GM12878 (cell line): ENCODE measurements around the gene ENAH. TPM values are rescaled to one million over a fixed set of nuclear protein-coding genes. Genes with fewer than 3 reads are reported as not detected.

Experiments
- ATAC-seq: fragments of 200-7000 bp; cut with Tn5 transposase; 3 replicates; pipeline ENCODE4 v1.9.1; 2020; ENCODE audit warnings: mild to moderate bottlenecking, moderate library complexity
- BruUV-seq: library from RNA; stranded (reverse); fragments of 400-500 nt; replicated peaks from 2 replicates; lab custom pipeline; 2021; lab: Mats Ljungman, UMichigan
- CTCF ChIA-PET: fragments of 300-600 bp; sonication (Branson Sonifier 250); formaldehyde crosslinking; extraction: SDS; loops from one replicate; lab custom pipeline; 2021; ENCODE audit warnings: inconsistent platforms; lab: Yijun Ruan, JAX
- POLR2A ChIA-PET: fragments of 350-600 bp; formaldehyde crosslinking; extraction: SDS; loops from one replicate; lab custom pipeline; 2021; ENCODE audit warnings: inconsistent platforms; lab: Charles Lee
- RAD21 ChIA-PET: fragments of 300-600 bp; sonication (Branson Sonifier 250); formaldehyde crosslinking; loops from one replicate; lab custom pipeline; 2023; ENCODE audit warnings: antibody characterized with exemption; ENCODE audit not compliant: unreplicated experiment; lab: Charles Lee
- SMC1A ChIA-PET: fragments of 300-600 bp; sonication (Branson Sonifier 250); formaldehyde crosslinking; loops from one replicate; lab custom pipeline; 2023; ENCODE audit not compliant: unreplicated experiment, uncharacterized antibody; lab: Charles Lee
- DNase-seq: peaks from one replicate; pipeline ENCODE4 v3.0.0-alpha.2; 2011; ENCODE audit warnings: low read depth, low spot score
- FAIRE-seq: peaks from 3 replicates; lab custom pipeline; 2011; peaks lifted over from hg19 to GRCh38; lab: Jason Lieb, UNC
- H2AFZ ChIP-seq: 2 replicates; pipeline ENCODE4 v1.6.0; 2011; ENCODE audit warnings: low read depth, low read length, control low read depth; ENCODE audit not compliant: control insufficient read depth
- H3K27ac ChIP-seq: 2 replicates; pipeline ENCODE4 v1.5.1; 2011; ENCODE audit warnings: control low read depth; ENCODE audit not compliant: control insufficient read depth, insufficient read depth
- H3K27me3 ChIP-seq, 2 experiments: replicated peaks in 1 of 2; 2 replicates each; pipeline versions ENCODE4 v1.6.0 to v1.6.1; 2011; ENCODE audit warnings: low read length in 1 of 2; ENCODE audit not compliant: control insufficient read depth in 2 of 2, insufficient read depth in 2 of 2
- H3K36me3 ChIP-seq, 2 experiments: 2 replicates each; pipeline ENCODE4 v1.5.1; 2011; ENCODE audit warnings: low read length in 1 of 2; ENCODE audit not compliant: control insufficient read depth in 2 of 2, insufficient read depth in 2 of 2
- H3K4me1 ChIP-seq: 2 replicates; pipeline ENCODE4 v1.6.1; 2011; ENCODE audit warnings: mild to moderate bottlenecking, low read length, moderate library complexity, mixed read lengths; ENCODE audit not compliant: control insufficient read depth, insufficient read depth
- H3K4me2 ChIP-seq: 2 replicates; pipeline ENCODE4 v1.6.0; 2011; ENCODE audit warnings: control low read depth; ENCODE audit not compliant: control insufficient read depth, insufficient read depth
- H3K4me3 ChIP-seq: fragments of 200-600 bp; sonication (generic); 2 replicates; pipeline ENCODE4 v1.5.1; 2016
- H3K79me2 ChIP-seq: 2 replicates; pipeline ENCODE4 v1.6.0; 2011; ENCODE audit warnings: low read length; ENCODE audit not compliant: control insufficient read depth, insufficient read depth
- H3K9ac ChIP-seq: 2 replicates; pipeline ENCODE4 v1.8.0; 2011; ENCODE audit warnings: low read length, control low read depth, mixed read lengths; ENCODE audit not compliant: control insufficient read depth, insufficient read depth
- H3K9me3 ChIP-seq: replicated peaks from 3 replicates; pipeline ENCODE4 v1.5.1; 2011; ENCODE audit warnings: mild to moderate bottlenecking, low read length; ENCODE audit not compliant: control insufficient read depth, insufficient read depth
- H4K20me1 ChIP-seq: 2 replicates; pipeline ENCODE4 v1.6.0; 2011; ENCODE audit not compliant: control insufficient read depth, insufficient read depth
- CBX5 ChIP-seq: sonication (generic); IDR thresholded peaks from 2 replicates; pipeline ENCODE4 v1.6.1; 2016; ENCODE audit warnings: low read depth, moderate library complexity, mild to moderate bottlenecking, inconsistent platforms
- MAX ChIP-seq: IDR thresholded peaks from 2 replicates; pipeline ENCODE4 v1.6.1; 2012; ENCODE audit warnings: low read depth, low read length, improper control_type of control experiment
- PAX8 ChIP-seq: fragments of 450-650 bp; IDR thresholded peaks from 2 replicates; pipeline ENCODE4 v1.6.1; 2017; ENCODE audit warnings: mild to moderate bottlenecking, moderate library complexity
- RCOR1 ChIP-seq: conservative IDR thresholded peaks from 2 replicates; pipeline ENCODE4 v1.6.1; 2012; ENCODE audit warnings: low read depth, low read length, improper control_type of control experiment
- SKIL ChIP-seq: fragments of 450-650 bp; IDR thresholded peaks from 2 replicates; pipeline ENCODE4 v1.6.1; 2017; ENCODE audit warnings: mild to moderate bottlenecking, low read depth, inconsistent platforms; ENCODE audit not compliant: poor library complexity, severe bottlenecking
- SREBF2 ChIP-seq: IDR thresholded peaks from 2 replicates; pipeline ENCODE4 v1.6.1; 2012; ENCODE audit warnings: mild to moderate bottlenecking, low read length
- ZBED1 ChIP-seq: IDR thresholded peaks from 2 replicates; pipeline ENCODE4 v1.6.1; 2016; ENCODE audit warnings: borderline replicate concordance
- WGBS: methylation state at CpG from one replicate; pipeline ENCODE4 v1.1.6; 2016; ENCODE audit warnings: low lambda C conversion rate; ENCODE audit not compliant: insufficient replicate concordance, insufficient coverage; ENCODE audit errors: missing lambda C conversion rate; 5-methylcytosine and 5-hydroxymethylcytosine counted together
- in situ Hi-C: fragments of 300-500 bp; cut with MboI; formaldehyde crosslinking; loops from 9 replicates; pipeline ENCODE4 v1.14.3; 2018; ENCODE audit warnings: mixed read lengths
- intact Hi-C: fragments of 100-400 bp; cut with micrococcal nuclease; formaldehyde crosslinking; loops from one replicate; pipeline ENCODE4 v1.14.2; 2022; ENCODE audit not compliant: unreplicated experiment
- polyA plus RNA-seq, 11 experiments: library from polyadenylated mRNA; depleted of rRNA in 4 of 11; unstranded in 6 of 11; stranded (reverse) in 5 of 11; fragments of >200 nt; fragmentation: Nextera tagmentation in 4 of 11; fragmentation: Illumina TruSeq in 1 of 11; extraction: Ambion mirVana in 4 of 11; extraction: Trizol in 1 of 11; gene quantifications; 1 replicate in 1 of 11; 2 replicates in 10 of 11; pipeline versions ENCODE4 v1.2.1 to v1.2.3, GENCODE V29; 2011 to 2016; ENCODE audit warnings: inconsistent platforms in 2 of 11, missing spikeins in 2 of 11, low read depth in 1 of 11
- total RNA-seq, 4 experiments: library from RNA; depleted of rRNA in 3 of 4; stranded (reverse); fragments of >200 nt in 3 of 4; fragmentation: Illumina TruSeq in 1 of 4; extraction: Trizol in 1 of 4; gene quantifications; 2 replicates each; pipeline versions ENCODE4 v1.2.1 to v1.2.3, GENCODE V29; 2013 to 2021

Gene ENAH
- total and polyA plus RNA-seq, 10 of the 15 experiments (the other 5 are each of a cell fraction or from before 2014, with no cell fraction given) = under 0.01 to 0.62 (median 0.06) TPM; not detected in 5

- Histone ChIP-seq H4K20me1 (no peaks in the 10 kb centered on the region), H3K4me1 (no peaks in the 10 kb centered on the region), H3K27ac (no peak overlapping the region), H3K9ac (no peak overlapping the region), H3K27me3 (no peaks in the 10 kb centered on the region), H3K36me3 (no peaks in the 10 kb centered on the region), H2AFZ (no peak overlapping the region), H3K79me2 (no peaks in the 10 kb centered on the region), H3K4me2 (no peak overlapping the region), H3K4me3 (no peak overlapping the region), H3K9me3 (no peaks in the 10 kb centered on the region)
- ChIA-PET SMC1A (interaction anchor here (0.9 kb wide), 1 partner anchor 10 kb away, joined by 3 read pairs; no protein-coding TSS in a partner anchor), RAD21 (no interaction called here), CTCF (no interaction called here), POLR2A (no interaction called here)
- DNase-seq (no peak), FAIRE-seq (no peak), ATAC-seq (no peak)
- WGBS = 57% methylated on average over 3 of the region's 3 CpGs
- BruUV-seq = no TSS peak
- no peak for TF ChIP-seq MAX
- no peak for TF ChIP-seq SREBF2
- TF ChIP-seq SKIL = no peak
- TF ChIP-seq PAX8 = no peak
- no peak for TF ChIP-seq CBX5
- no peak for TF ChIP-seq RCOR1
- TF ChIP-seq ZBED1 = no peak
- intact Hi-C loops = no loop called here
- in situ Hi-C loops = no loop called here
Measured at GRCh38 chr1:225613006-225613405, 39.9 kb downstream of the ENAH start.
